Natural killer cell (primary cell): ENCODE measurements around the gene EGR1. TPM values are rescaled to one million over a fixed set of nuclear protein-coding genes. Genes with fewer than 3 reads are reported as not detected.
A peak's percentile ranks its signal among the peaks of the same experiment; 100 is the strongest.

Source experiments
- ATAC-seq, 3 donors: fragments of 150-1000 bp in 2 of 3; fragments of 200-7000 bp in 1 of 3; cut with Tn5 transposase; 1 replicate in 1 of 3; 2 replicates in 2 of 3; pipeline ENCODE4 v1.10.0; 2021; ENCODE audit warnings: mild to moderate bottlenecking in 2 of 3, moderate library complexity in 2 of 3
- DNase-seq, 2 donors: peaks; one replicate each; pipeline versions ENCODE4 v3.0.0 to v3.0.0-alpha.2; 2013 to 2021; ENCODE audit warnings: mixed read lengths in 1 of 2
- H3K27ac ChIP-seq: one replicate; pipeline ENCODE4 v1.5.1; 2013; ENCODE audit warnings: mild to moderate bottlenecking, low read length
- H3K27me3 ChIP-seq: one replicate; pipeline ENCODE4 v1.6.1; 2013; ENCODE audit warnings: low read length; ENCODE audit not compliant: control insufficient read depth, insufficient read depth
- H3K36me3 ChIP-seq: one replicate; pipeline ENCODE4 v1.6.1; 2013; ENCODE audit warnings: low read length; ENCODE audit not compliant: control insufficient read depth, insufficient read depth
- H3K4me1 ChIP-seq: one replicate; pipeline ENCODE4 v1.6.1; 2013; ENCODE audit warnings: low read length; ENCODE audit not compliant: control insufficient read depth, insufficient read depth
- H3K4me3 ChIP-seq: one replicate; pipeline ENCODE4 v1.5.1; 2013; ENCODE audit warnings: low read length
- H3K9me3 ChIP-seq: one replicate; pipeline ENCODE4 v1.6.1; 2013; ENCODE audit warnings: low read length; ENCODE audit not compliant: control insufficient read depth, insufficient read depth
- H3K27ac Mint-ChIP-seq, 2 donors: one replicate each; pipeline ENCODE4 v1.8.0; 2022; ENCODE audit warnings: mild to moderate bottlenecking in 2 of 2, mixed read lengths in 2 of 2, moderate library complexity in 1 of 2
- H3K27me3 Mint-ChIP-seq, 2 donors: one replicate each; pipeline ENCODE4 v1.8.0; 2022; ENCODE audit warnings: low read depth in 2 of 2, mixed read lengths in 2 of 2
- H3K36me3 Mint-ChIP-seq: one replicate; pipeline ENCODE4 v1.8.0; 2022; ENCODE audit warnings: mixed read lengths
- H3K4me1 Mint-ChIP-seq, 2 donors: one replicate each; pipeline ENCODE4 v1.8.0; 2022; ENCODE audit warnings: mixed read lengths in 2 of 2
- H3K4me3 Mint-ChIP-seq: one replicate; pipeline ENCODE4 v1.8.0; 2022; ENCODE audit warnings: mild to moderate bottlenecking, moderate library complexity, mixed read lengths
- H3K9me3 Mint-ChIP-seq, 2 donors: one replicate each; pipeline ENCODE4 v1.8.0; 2022; ENCODE audit warnings: mixed read lengths in 2 of 2
- CTCF ChIP-seq: fragments of 200-600 bp; IDR thresholded peaks from one replicate; pipeline ENCODE4 v1.8.0; 2022; ENCODE audit warnings: antibody characterized with exemption
- WGBS: methylation state at CpG from one replicate; pipeline ENCODE4 v1.1.7; 2013; ENCODE audit warnings: missing lambda C conversion rate; ENCODE audit not compliant: insufficient coverage; 5-methylcytosine and 5-hydroxymethylcytosine counted together
- intact Hi-C: fragments of 100-400 bp; cut with micrococcal nuclease; formaldehyde crosslinking; loops from one replicate; pipeline ENCODE4 v1.14.2; 2022
- total RNA-seq, 4 donors: library from RNA; stranded (reverse); fragments of 120-200 nt in 1 of 4; gene quantifications; one replicate each; pipeline versions ENCODE4 v1.2.3 to v1.2.4, GENCODE V29; 2013 to 2022

EGR1 gene
- total RNA-seq, 3 donors from 2014 or later (not counting 1 experiment from before 2014, with no cell fraction given) = 52.1 to 137 (median 84.8) TPM

DNA sequence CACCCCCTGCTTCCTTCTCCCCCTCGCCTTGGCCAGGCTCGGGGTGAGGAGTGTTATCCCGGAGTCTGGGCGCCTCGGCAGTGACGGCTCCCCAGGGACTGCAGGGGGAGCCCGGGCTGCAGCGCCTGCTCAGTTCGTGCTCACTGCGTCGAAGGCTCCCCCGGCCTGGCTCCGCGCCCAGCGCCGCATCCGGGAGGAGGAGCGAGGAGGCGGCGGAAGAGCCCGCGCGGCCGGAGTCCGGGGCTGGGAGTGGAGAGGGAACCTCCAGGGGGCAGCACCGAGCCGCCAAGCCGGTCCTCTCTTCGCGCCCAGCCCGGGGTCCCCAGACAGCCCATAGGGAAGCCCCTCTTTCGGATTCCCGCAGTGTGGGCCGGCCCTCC is 1.3 kb upstream of the EGR1 start:
- H3K9me3 ChIP-seq = no peaks in the 10 kb centered on the region
- no peaks in the 10 kb centered on the region for H3K36me3 Mint-ChIP-seq
- peak overlapping the region; percentile 83 for H3K4me3 ChIP-seq
- H3K27me3 ChIP-seq = no peaks in the 10 kb centered on the region
- H3K4me1 Mint-ChIP-seq = peaks cover 30 to 53% of the 10 kb centered on the region in 2 donors
- peak overlapping the region; percentile 97 for H3K27ac ChIP-seq
- H3K27me3 Mint-ChIP-seq = no peaks in the 10 kb centered on the region
- H3K4me1 ChIP-seq = peaks cover 48% of the 10 kb centered on the region
- WGBS = under 1% methylated on average over 34 of the region's 34 CpGs
- H3K36me3 ChIP-seq = no peaks in the 10 kb centered on the region
- H3K4me3 Mint-ChIP-seq = peak overlapping the region; percentile 93
- ATAC-seq = peak; percentile 52 to 79 (median 57)
- H3K27ac Mint-ChIP-seq = peak overlapping the region; percentile 93 to 95
- no peaks in the 10 kb centered on the region for H3K9me3 Mint-ChIP-seq
- peak; percentile 99 for TF ChIP-seq CTCF
- peak; percentile 95 to 98 for DNase-seq
- intact Hi-C loops = loop anchor here (1.0 to 2.0 kb wide), 3 partner anchors 39 to 111 kb away; partner anchors contain the start of genes ETF1 and HSPA9

DNA sequence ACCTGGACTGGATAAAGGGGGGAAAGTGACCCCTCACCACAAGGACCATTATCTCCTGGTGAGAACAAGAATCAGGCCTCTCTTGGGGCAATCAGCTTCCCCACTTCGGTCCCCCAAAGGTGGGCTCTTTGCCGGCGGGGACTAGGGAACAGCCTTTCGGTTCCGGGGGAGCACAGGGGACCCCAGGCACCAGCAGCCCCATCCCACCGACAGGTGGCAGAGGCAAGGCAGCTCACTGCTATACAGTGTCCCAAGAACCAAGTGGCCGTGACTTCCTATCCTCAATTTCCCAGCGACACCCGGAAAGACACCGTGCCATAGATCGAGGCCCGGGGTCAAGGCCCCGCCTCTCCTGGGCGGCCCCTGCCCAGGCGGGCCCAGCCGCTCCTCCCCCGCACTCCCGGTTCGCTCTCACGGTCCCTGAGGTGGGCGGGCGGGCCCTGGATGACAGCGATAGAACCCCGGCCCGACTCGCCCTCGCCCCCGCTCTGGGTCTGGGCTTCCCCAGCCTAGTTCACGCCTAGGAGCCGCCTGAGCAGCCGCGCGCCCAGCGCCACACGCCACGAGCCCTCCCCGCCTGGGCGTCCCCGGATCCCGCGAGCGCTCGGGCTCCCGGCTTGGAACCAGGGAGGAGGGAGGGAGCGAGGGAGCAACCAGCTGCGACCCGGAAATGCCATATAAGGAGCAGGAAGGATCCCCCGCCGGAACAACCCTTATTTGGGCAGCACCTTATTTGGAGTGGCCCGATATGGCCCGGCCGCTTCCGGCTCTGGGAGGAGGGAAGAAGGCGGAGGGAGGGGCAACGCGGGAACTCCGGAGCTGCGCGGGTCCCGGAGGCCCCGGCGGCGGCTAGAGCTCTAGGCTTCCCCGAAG is 655 bp upstream of the EGR1 start:
- peak overlapping the region; percentile 93 for H3K4me3 Mint-ChIP-seq
- peaks cover 42% of the 10 kb centered on the region for H3K4me1 ChIP-seq
- peaks cover 24 to 46% of the 10 kb centered on the region in 2 donors for H3K4me1 Mint-ChIP-seq
- WGBS = under 1% methylated on average over 64 of the region's 64 CpGs
- H3K27ac Mint-ChIP-seq = peak overlapping the region; percentile 93 to 95
- H3K36me3 ChIP-seq = no peaks in the 10 kb centered on the region
- peak overlapping the region; percentile 97 for H3K27ac ChIP-seq
- peak; percentile 59 for TF ChIP-seq CTCF
- H3K9me3 ChIP-seq = no peaks in the 10 kb centered on the region
- DNase-seq (peak; percentile 93 to 99), ATAC-seq (peak; percentile 69 to 87 (median 71))
- peak overlapping the region; percentile 83 for H3K4me3 ChIP-seq
- intact Hi-C loops = loop anchor here (1.0 to 2.0 kb wide), 5 partner anchors 28 to 133 kb away; partner anchors contain the start of genes CDC25C, ETF1 and HSPA9
- H3K27me3 Mint-ChIP-seq = no peaks in the 10 kb centered on the region
- H3K36me3 Mint-ChIP-seq = no peaks in the 10 kb centered on the region
- H3K27me3 ChIP-seq = no peaks in the 10 kb centered on the region
- H3K9me3 Mint-ChIP-seq = no peaks in the 10 kb centered on the region

- intact Hi-C loops = no loop called here
- peak in 1 of 2 donors; percentile 57 for DNase-seq
- no peaks in the 10 kb centered on the region for H3K36me3 ChIP-seq
- H3K4me1 ChIP-seq = peaks cover 31% of the 10 kb centered on the region
- Mint-ChIP-seq H3K4me3 (peak overlapping the region; percentile 93), H3K36me3 (no peaks in the 10 kb centered on the region), H3K4me1 (peaks cover 11 to 30% of the 10 kb centered on the region in 2 donors), H3K27me3 (no peaks in the 10 kb centered on the region), H3K9me3 (no peaks in the 10 kb centered on the region), H3K27ac (peak overlapping the region; percentile 93 to 95)
- H3K27me3 ChIP-seq = no peaks in the 10 kb centered on the region
- H3K9me3 ChIP-seq = no peaks in the 10 kb centered on the region
- H3K4me3 ChIP-seq = peak overlapping the region; percentile 83
- ATAC-seq = no peak
- no peak overlapping the region for H3K27ac ChIP-seq
- WGBS = 35% methylated on average over 36 of the region's 39 CpGs
- no peak for TF ChIP-seq CTCF
Observed at GRCh38 chr5:138466125-138466899, 1.0 kb downstream of the EGR1 start.
